ENCODE results near the gene THADA.

Gene THADA

DNA sequence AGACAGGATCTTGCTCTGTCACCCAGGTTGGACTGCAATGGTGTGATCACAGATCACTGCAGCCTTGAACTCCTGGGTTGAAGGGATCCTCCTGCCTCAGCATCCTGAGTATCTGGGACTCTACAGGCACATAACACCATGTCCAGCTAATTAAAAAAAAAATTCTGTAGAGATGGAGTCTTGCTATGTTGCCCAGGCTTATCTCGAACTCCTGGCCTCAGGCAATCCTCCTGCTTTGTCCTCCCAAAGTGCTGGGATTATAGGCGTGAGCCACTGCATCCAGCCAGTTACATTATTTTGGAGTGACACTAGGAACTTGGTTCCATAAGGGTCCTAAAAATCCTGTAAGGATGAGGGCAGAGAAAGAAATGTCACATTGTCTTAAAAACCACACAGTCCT is 280.4 kb downstream of the THADA start:
- Histone ChIP-seq H3K36me3 (peaks cover 8% of the 10 kb centered on the region), H3K27me3 (no peaks in the 10 kb centered on the region), H3K4me3 (ENCODE audit: low read depth in 1 of 2, low read length in 1 of 2) (no peak overlapping the region), H3K4me1 (ENCODE audit: control insufficient read depth in 1 of 2, insufficient read depth in 1 of 2, low read depth in 1 of 2, low read length in 1 of 2) (peaks cover 7 to 13% of the 10 kb centered on the region in 2 experiments), H3K9me3 (no peaks in the 10 kb centered on the region), H3K27ac (no peak overlapping the region)
- TF ChIP-seq, protein P1, sequence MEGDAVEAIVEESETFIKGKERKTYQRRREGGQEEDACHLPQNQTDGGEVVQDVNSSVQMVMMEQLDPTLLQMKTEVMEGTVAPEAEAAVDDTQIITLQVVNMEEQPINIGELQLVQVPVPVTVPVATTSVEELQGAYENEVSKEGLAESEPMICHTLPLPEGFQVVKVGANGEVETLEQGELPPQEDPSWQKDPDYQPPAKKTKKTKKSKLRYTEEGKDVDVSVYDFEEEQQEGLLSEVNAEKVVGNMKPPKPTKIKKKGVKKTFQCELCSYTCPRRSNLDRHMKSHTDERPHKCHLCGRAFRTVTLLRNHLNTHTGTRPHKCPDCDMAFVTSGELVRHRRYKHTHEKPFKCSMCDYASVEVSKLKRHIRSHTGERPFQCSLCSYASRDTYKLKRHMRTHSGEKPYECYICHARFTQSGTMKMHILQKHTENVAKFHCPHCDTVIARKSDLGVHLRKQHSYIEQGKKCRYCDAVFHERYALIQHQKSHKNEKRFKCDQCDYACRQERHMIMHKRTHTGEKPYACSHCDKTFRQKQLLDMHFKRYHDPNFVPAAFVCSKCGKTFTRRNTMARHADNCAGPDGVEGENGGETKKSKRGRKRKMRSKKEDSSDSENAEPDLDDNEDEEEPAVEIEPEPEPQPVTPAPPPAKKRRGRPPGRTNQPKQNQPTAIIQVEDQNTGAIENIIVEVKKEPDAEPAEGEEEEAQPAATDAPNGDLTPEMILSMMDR (IDR thresholded peaks at IDR 0.05) = no peak

GRCh38 chr2:43314299-43314927 is 281.4 kb downstream of the THADA start:
- TF ChIP-seq, protein P1 (IDR thresholded peaks at IDR 0.05) = no peak
- H3K36me3 ChIP-seq = peaks cover 2% of the 10 kb centered on the region
- H3K4me1 ChIP-seq (ENCODE audit: control insufficient read depth in 1 of 2, insufficient read depth in 1 of 2, low read depth in 1 of 2, low read length in 1 of 2) = peaks cover 10 to 19% of the 10 kb centered on the region in 2 experiments
- H3K27me3 ChIP-seq = no peaks in the 10 kb centered on the region
- H3K27ac ChIP-seq = no peak overlapping the region
- H3K4me3 ChIP-seq (ENCODE audit: low read depth in 1 of 2, low read length in 1 of 2) = no peak overlapping the region
- H3K9me3 ChIP-seq = no peaks in the 10 kb centered on the region

- peaks cover 10 to 19% of the 10 kb centered on the region in 2 experiments for H3K4me1 ChIP-seq (ENCODE audit: control insufficient read depth in 1 of 2, insufficient read depth in 1 of 2, low read depth in 1 of 2, low read length in 1 of 2)
- H3K9me3 ChIP-seq = no peaks in the 10 kb centered on the region
- no peak overlapping the region for H3K4me3 ChIP-seq (ENCODE audit: low read depth in 1 of 2, low read length in 1 of 2)
- no peaks in the 10 kb centered on the region for H3K27me3 ChIP-seq
- H3K36me3 ChIP-seq = no peaks in the 10 kb centered on the region
- H3K27ac ChIP-seq = no peak overlapping the region
- TF ChIP-seq, protein P1 (IDR thresholded peaks at IDR 0.05) = no peak
Observed at GRCh38 chr2:43313642-43314017, 282.2 kb downstream of the THADA start.

GRCh38 chr2:43312755-43313641 is 282.8 kb downstream of the THADA start:
- Histone ChIP-seq H3K27ac (no peak overlapping the region), H3K4me3 (ENCODE audit: low read depth in 1 of 2, low read length in 1 of 2) (no peak overlapping the region), H3K36me3 (no peaks in the 10 kb centered on the region), H3K4me1 (ENCODE audit: control insufficient read depth in 1 of 2, insufficient read depth in 1 of 2, low read depth in 1 of 2, low read length in 1 of 2) (peaks cover 10 to 19% of the 10 kb centered on the region in 2 experiments), H3K27me3 (no peaks in the 10 kb centered on the region), H3K9me3 (no peaks in the 10 kb centered on the region)
- TF ChIP-seq, protein P1 (IDR thresholded peaks at IDR 0.05) = no peak

- H3K27ac ChIP-seq = no peak overlapping the region
- TF ChIP-seq, protein P1 (IDR thresholded peaks at IDR 0.05) = no peak
Observed at GRCh38 chr2:43311276-43311675, 284.6 kb downstream of the THADA start.

More at GRCh38 chr2:43311276-43311675, 284.6 kb downstream of the THADA start:
- Histone ChIP-seq H3K4me1 (ENCODE audit: control insufficient read depth in 1 of 2, insufficient read depth in 1 of 2, low read depth in 1 of 2, low read length in 1 of 2) (peaks cover 10 to 19% of the 10 kb centered on the region in 2 experiments), H3K9me3 (no peaks in the 10 kb centered on the region), H3K36me3 (no peaks in the 10 kb centered on the region), H3K4me3 (ENCODE audit: low read depth in 1 of 2, low read length in 1 of 2) (no peak overlapping the region), H3K27me3 (no peaks in the 10 kb centered on the region)

Measured in neutrophil (primary cell).